ENCODE measurements around the gene UPP2.

UPP2 gene

GRCh38 chr2:158102446-158102845 is 770 bp downstream of the UPP2 start:
- H3K4me3 ChIP-seq (ENCODE audit: low read depth, low read length), result no peak overlapping the region
- no peak for TF ChIP-seq CTCF (IDR thresholded peaks at IDR 0.05; ENCODE audit: control insufficient read depth, extremely low read depth, insufficient read depth)
- no peak for DNase-seq (ENCODE audit: low read depth)

- no peak for TF ChIP-seq CTCF (IDR thresholded peaks at IDR 0.05; ENCODE audit: control insufficient read depth, extremely low read depth, insufficient read depth)
- no peak for DNase-seq (ENCODE audit: low read depth)
- H3K4me3 ChIP-seq (ENCODE audit: low read depth, low read length), result no peak overlapping the region
Measured at GRCh38 chr2:158103411-158104012, 1.8 kb downstream of the UPP2 start.

- no peak for DNase-seq (ENCODE audit: low read depth)
- no peak overlapping the region for H3K4me3 ChIP-seq (ENCODE audit: low read depth, low read length)
- TF ChIP-seq CTCF (IDR thresholded peaks at IDR 0.05; ENCODE audit: control insufficient read depth, extremely low read depth, insufficient read depth), result no peak
Measured at GRCh38 chr2:158104903-158105302, 3.2 kb downstream of the UPP2 start.

DNA sequence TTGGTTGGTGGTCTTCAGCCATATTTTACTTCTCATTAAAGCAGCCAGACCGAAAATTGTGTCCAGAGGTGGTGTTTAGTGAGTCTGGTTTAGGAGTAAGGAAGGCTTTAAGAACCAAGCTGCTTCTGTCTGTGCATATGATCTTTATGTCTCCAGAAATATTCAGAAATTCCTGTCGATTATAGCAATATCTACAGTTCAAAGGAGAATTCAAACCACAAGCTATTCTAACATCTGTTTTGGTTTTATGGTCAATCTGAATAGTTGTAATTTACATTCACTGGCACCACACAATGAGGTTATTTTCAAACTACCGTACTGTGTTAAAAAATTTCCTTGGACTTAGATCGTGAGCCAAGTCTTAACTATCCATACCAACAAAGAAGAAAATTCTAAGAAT is 11.3 kb downstream of the UPP2 start:
- DNase-seq (ENCODE audit: low read depth), result no peak
- no peak overlapping the region for H3K4me3 ChIP-seq (ENCODE audit: low read depth, low read length)
- no peak for TF ChIP-seq CTCF (IDR thresholded peaks at IDR 0.05; ENCODE audit: control insufficient read depth, extremely low read depth, insufficient read depth)

- DNase-seq (ENCODE audit: low read depth), result no peak
- no peak for TF ChIP-seq CTCF (IDR thresholded peaks at IDR 0.05; ENCODE audit: control insufficient read depth, extremely low read depth, insufficient read depth)
- H3K4me3 ChIP-seq (ENCODE audit: low read depth, low read length), result no peak overlapping the region
Measured at GRCh38 chr2:158113741-158114295, 12.1 kb downstream of the UPP2 start.

GRCh38 chr2:158114516-158114915 is 12.8 kb downstream of the UPP2 start:
- TF ChIP-seq CTCF (IDR thresholded peaks at IDR 0.05; ENCODE audit: control insufficient read depth, extremely low read depth, insufficient read depth), result no peak
- DNase-seq (ENCODE audit: low read depth), result no peak
- H3K4me3 ChIP-seq (ENCODE audit: low read depth, low read length), result no peak overlapping the region

DNA sequence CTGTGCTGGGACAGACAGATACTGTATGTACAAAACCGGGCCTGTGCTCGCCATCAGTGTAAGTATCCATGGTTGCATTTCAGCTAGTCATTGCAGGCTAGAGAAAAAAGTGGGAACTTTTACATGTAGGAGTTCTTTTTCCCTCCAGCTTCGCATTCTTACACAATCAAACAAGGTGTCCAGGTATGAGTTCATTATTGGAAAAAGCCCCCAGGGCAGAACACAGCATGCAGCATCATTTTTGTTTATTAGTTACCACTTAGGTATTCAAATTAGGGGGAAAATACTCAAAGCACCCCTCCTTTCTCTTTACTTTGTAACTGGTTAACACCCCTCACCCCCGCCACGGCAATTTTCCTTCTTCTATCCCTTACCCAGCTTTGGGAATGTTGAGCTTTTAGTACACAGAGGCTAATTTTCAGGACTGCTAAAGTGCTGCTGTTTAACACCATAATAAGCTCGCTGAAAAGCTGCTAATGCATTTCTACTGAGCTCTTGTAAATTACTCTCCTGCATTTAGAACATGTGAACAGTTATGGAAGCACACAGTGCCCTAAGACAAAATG is 13.6 kb downstream of the UPP2 start:
- no peak for TF ChIP-seq CTCF (IDR thresholded peaks at IDR 0.05; ENCODE audit: control insufficient read depth, extremely low read depth, insufficient read depth)
- DNase-seq (ENCODE audit: low read depth), result no peak
- H3K4me3 ChIP-seq (ENCODE audit: low read depth, low read length), result no peak overlapping the region
